Fibroblast of skin of right quadriceps (primary cell): ENCODE measurements around the gene C1QL4.
"Not testable (repeated sequence)": the region's sequence is repeated elsewhere in the genome, so short reads cannot be mapped to it uniquely, and the experiment has no call there.

Experiments
- DNase-seq: peaks from one replicate; pipeline ENCODE4 v3.0.0-alpha.2; 2013

The C1QL4 gene

GRCh38 chr12:49297695-49298060 lies 39.3 kb downstream of the C1QL4 start:
- no peak for DNase-seq

- DNase-seq: no peak
Observed at GRCh38 chr12:49296836-49297694, 39.9 kb downstream of the C1QL4 start.

- DNase-seq: no peak
Observed at GRCh38 chr12:49296034-49296835, 40.8 kb downstream of the C1QL4 start.

GRCh38 chr12:49295082-49295936 lies 41.7 kb downstream of the C1QL4 start, which contains the start of gene PRPH:
Gene PRPH, plus strand, starts transcription at chr12:49295147. Its CDS starts 54 bp downstream, at chr12:49295201.
- no peak for DNase-seq

GRCh38 chr12:49294804-49295081 lies 42.2 kb downstream of the C1QL4 start:
- no peak for DNase-seq

- no peak for DNase-seq
Observed at GRCh38 chr12:49294086-49294803, 42.7 kb downstream of the C1QL4 start.

- DNase-seq: no peak
Observed at GRCh38 chr12:49293056-49293956, 43.7 kb downstream of the C1QL4 start.

- DNase-seq: no peak
Observed at GRCh38 chr12:49292729-49293055, 44.3 kb downstream of the C1QL4 start.

GRCh38 chr12:49288922-49289555 lies 47.9 kb downstream of the C1QL4 start:
- DNase-seq: no peak

GRCh38 chr12:49288412-49288853 lies 48.6 kb downstream of the C1QL4 start:
- peak; percentile 45 for DNase-seq

GRCh38 chr12:49287876-49288275 lies 49.1 kb downstream of the C1QL4 start:
- no peak for DNase-seq

GRCh38 chr12:49284672-49285071 lies 52.3 kb downstream of the C1QL4 start:
- DNase-seq: no peak

- no peak for DNase-seq
Observed at GRCh38 chr12:49283541-49284429, 53.2 kb downstream of the C1QL4 start.

GRCh38 chr12:49282740-49283375 lies 54.1 kb downstream of the C1QL4 start:
- DNase-seq: not testable (repeated sequence)
